Globus pallidus (tissue), 1 donor: ENCODE measurements around the gene TNPO1.
"Not testable (repeated sequence)": the region's sequence is repeated elsewhere in the genome, so short reads cannot be mapped to it uniquely, and the experiment has no call there.

Experiments
- DNase-seq: peaks from one replicate; pipeline ENCODE4 v3.0.0-alpha.2; 2015; ENCODE audit warnings: low spot score

TNPO1 gene

DNA sequence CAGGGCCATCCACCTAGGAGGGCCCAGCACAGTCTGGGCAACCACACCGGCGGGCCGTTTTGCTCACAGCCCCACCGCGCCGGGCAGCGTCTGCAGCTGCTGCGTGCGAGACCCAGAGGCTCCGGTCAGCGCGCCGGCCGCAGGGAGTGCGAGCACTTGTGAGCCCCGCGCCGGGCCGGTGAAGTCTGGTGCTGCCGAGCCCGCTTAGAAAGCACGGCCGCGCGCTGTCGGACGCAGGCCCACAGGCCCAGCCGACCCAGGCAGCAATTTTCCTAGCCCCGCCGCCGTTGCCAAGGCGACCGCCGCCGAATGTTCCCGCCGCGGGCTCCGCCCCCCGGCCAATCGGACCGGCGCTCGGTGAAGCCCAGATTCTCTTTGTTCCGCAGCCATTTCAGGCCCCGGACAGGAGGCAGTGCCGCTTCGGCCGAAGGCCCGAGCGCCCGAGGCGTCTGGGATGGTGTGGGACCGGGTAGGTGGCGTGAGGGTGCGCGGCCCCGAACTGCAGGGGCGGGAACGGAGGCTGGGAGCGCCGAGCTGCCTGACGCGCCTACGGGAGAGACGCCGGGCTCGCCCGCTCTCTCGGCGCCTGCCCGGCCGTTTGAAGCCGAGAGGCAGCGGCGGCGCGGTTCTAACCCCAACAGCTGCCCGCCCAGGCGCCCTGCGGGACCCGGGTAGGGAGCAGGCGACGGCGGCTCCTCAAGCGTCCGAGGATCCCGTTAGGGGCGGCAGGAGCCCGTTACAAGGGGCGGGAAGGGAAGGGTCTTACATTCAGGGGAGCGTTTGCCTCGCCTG is at the start of gene TNPO1:
Gene TNPO1, plus strand, starts transcription at position 378 of the 792 bp plus-strand sequence. Its CDS starts 77 bp downstream, at position 455.
- peak; percentile 88 for DNase-seq

DNA sequence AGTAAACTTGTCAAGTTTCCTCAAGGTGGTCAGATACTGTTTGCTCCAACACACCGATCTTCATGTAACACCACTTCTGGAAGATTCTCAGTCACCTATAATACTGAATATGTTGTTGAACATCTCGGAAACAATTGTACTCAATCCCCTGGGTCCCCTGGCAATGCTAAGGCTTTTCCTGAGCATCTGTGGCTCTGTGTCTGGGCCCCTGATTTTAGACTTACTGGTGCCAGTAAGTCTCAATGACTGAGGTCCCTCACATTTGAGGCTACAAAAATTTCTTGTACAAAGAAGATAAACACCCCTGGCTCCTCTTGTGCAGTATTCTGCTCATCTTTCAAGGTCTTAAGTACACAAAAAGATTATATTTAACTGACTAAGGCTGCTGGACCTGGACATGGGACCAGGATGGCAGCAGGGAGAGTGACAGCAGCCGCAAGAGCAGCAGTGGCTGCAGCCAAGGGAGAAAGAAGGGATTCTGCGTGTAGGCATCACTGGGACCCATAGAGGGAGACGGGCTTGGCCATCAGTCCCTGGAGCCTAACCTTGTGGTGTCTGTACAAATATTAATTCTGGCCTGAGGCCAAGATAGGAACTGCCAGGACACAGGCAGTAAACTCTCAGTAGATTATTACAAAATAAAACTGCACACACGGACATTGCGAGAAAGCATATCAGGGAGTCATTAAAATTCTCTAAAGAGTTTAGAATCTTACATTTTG is 49.0 kb upstream of the TNPO1 start:
- no peak for DNase-seq

- DNase-seq = no peak
These were observed 46.2 kb upstream of the TNPO1 start for GRCh38 chr5:72770266-72770665.

DNA sequence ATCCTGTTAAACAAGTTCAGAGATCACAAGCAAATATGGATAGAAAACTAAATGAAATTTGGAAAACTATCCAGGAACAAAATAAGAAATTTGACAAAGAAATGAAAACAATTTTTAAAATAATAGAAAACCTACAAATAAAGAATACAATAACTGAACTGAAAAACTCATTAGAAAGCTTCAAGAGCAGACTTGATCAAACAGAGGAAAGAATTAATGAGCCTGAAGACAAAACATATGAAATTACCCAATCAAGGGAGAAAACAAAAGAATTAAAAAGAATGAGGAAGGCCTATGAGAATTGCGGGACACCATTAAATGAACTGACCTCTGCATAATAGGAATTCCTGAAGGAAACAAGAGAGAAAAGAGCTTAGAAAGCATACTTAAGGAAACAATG is 39.8 kb upstream of the TNPO1 start:
- DNase-seq = no peak

DNA sequence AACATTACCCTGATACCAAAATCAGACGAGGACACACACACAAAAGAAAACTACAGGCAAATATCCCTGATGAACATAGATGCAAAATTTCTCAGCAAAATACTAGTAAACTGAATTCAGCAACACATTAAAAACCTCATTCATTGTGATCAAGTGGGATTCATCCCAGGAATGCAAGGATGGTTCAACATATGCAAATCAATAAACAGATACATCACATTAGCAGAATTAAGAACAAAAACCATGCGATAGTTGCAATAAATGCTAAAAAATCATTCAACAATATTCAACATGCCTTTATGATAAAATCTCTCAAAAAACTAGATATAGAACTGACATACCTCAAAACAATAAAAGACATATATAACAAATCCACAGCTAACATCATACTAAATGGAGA is 36.9 kb upstream of the TNPO1 start:
- DNase-seq = no peak

DNA sequence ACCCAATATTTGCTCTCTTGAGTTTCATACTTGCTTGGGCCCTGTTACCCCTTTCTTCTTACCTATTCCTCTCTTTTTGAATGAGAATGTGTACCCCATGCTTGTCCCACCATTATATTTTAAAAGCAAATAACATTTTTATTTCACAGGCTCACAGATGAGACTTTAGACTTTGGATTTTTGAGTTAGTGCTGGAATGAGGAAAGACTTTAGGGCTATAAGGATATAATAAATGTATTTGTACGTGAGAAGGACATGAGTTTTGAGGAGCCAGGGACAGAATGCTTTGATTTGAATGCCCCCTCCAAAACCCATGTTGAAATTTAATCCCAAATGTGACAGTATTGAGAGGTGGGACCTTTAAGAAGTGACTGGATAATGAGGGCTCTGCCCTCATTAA is 33.1 kb upstream of the TNPO1 start:
- DNase-seq = no peak

GRCh38 chr5:72784129-72784528 is 32.3 kb upstream of the TNPO1 start:
- DNase-seq = no peak

DNA sequence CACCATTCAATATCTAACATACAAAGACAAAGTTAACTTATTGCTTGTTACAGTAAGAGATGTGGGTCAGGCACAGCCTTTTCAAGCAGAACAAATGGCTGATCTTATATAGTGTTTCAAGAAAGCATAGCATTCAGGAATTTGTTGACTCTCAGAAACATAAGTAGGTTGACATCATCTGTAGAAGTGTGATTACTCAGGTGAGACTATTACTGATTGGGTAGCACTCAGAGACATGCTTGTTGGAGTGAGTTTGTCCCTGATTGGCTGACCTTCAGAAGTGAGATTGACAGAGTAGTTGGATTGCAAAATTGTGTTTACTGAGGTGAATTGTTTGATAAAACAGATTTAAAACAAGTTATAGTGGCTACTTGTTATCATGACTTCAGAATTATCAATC is 30.7 kb upstream of the TNPO1 start:
- DNase-seq = no peak

- no peak for DNase-seq
These were observed 29.8 kb upstream of the TNPO1 start for GRCh38 chr5:72786676-72787075.

- no peak for DNase-seq
These were observed 27.5 kb upstream of the TNPO1 start for GRCh38 chr5:72788866-72789505.

DNA sequence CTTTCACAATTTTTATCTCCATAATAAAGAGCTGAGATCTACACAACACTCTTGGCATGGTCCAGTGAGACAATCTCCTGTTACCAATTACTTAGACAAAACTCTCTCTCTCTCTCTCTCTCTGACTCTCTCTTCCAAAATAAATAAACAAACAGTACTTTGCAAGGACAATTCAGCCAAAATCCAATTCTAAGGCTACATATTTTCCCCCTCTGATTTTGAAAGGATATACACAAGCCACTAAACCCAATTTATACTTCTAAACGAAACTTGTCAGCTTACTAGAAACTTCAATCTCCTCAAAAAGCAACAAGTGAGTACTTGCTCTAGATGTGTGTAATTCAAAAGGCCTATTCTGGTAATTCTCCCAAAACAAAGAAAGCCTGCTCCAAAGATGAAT is 26.3 kb upstream of the TNPO1 start:
- DNase-seq = no peak

DNA sequence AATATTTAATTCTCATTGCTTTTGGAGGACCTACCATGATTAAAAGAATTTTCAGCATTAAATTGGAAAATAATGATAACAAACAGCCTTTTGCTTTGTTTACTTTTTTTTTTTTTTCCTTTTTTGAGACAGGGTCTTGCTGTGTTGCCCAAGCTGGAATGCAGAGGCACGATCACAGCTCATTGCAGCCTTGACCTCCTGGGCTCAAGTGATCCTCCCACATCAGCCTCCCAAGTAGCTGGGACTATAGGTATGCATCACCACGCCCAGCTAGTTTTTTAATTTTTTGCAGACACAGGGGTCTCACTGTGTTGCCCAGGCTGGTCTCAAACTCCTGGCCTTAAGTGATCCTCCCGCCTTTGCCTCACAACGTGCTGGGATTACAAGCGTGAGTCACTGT is 23.8 kb upstream of the TNPO1 start:
- DNase-seq = not testable (repeated sequence)

DNA sequence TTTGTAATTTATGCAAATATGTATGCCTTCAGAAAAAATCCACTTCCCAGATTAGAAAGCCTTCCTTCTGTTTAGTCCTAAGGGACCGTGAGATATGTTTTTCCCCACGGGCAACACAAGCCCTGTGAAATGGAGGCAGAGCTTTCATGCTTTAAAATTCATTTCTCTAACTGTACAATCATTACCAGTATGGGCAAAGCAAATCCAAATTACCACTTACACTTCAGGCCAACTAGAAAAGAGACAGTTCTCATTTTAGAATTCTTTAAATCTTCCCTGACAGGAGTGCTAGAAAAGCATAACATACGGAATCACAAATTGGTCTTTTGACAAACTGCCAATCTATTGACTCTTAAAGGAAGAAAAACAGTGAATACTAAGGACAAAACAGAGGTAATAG is 20.5 kb upstream of the TNPO1 start:
- DNase-seq = no peak

- no peak for DNase-seq
These were observed 16.7 kb upstream of the TNPO1 start for GRCh38 chr5:72799721-72800120.

DNA sequence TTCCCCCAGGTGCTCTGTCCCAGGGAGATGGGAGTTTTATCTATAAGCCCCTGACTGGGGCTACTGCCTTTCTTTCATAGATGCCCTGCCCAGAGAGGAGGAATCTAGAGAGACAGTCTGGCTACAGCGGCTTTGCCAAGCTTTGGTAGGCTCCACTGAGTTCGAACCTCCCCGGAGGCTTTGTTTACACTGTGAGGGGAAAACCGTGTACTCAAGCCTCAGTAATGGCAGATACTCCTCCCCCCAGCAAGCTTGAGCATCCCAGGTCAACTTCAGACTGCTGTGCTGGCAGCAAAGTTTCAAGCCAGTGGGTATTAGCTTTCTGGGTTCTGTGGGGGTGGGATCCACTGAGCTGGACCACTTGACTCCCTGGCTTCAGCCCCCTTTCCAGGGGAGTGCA is 7.8 kb upstream of the TNPO1 start:
- not testable (repeated sequence) for DNase-seq

GRCh38 chr5:72811849-72812248 is 4.6 kb upstream of the TNPO1 start:
- no peak for DNase-seq

DNA sequence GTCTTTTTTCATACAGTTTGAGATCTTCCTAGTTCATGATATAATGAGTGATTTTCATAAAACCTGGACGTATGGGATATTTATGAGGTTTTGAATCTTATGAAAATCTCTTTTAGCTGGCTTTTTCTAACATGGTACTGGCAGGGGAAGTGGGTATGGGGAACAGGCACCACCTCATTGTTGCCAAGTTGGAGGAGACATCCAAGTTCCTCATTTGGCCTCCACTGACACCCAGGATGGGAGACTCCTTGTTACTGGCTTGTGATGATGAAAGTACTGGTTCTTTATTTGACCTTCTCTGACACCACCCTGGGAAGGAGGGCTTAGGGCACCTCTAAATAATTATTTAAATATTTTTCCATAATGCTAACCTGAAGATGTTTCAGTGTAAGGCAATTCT is 4.0 kb upstream of the TNPO1 start:
- peak; percentile 10 for DNase-seq

DNA sequence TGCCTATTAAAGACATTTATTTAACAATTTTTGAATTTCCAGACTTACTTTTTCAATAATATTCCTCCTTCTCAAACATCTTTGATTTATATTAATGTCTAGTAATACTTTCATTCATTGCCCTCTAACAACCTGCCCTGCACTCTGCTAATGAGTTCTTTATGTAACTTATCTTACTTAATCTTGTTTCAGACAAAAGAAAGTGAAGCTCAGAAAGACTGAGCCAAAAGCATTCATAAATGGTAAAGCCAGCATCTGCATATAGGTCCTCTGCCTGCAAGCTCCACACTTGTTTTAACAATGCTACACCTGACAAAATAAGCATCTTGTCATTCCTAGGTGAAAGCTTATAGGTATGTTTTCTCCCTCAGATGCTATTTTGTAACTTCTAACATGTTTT is 2.4 kb upstream of the TNPO1 start:
- no peak for DNase-seq

GRCh38 chr5:72814864-72815263 is 1.6 kb upstream of the TNPO1 start:
- no peak for DNase-seq

GRCh38 chr5:72815580-72816283 is 729 bp upstream of the TNPO1 start:
- no peak for DNase-seq

GRCh38 chr5:72817076-72817481 is 618 bp downstream of the TNPO1 start:
- DNase-seq = peak; percentile 70

GRCh38 chr5:72817671-72818266 is 1.3 kb downstream of the TNPO1 start:
- peak; percentile 15 for DNase-seq
